ENCODE data around the gene UGGT2.
A peak's percentile ranks its signal among the peaks of the same experiment; 100 is the strongest.

GRCh38 chr13:95834134-95834765 is 219.0 kb downstream of the UGGT2 start:
- TF ChIP-seq POLR2A (IDR thresholded peaks at IDR 0.05) (no peak), CTCF (IDR thresholded peaks at IDR 0.05) (peak; percentile 61 to 92 (median 90))

All from esophagus squamous epithelium (tissue), 4 donors.